Stimulated activated naive CD8-positive, alpha-beta T cell treated with anti-CD3 and anti-CD28 coated beads, Interleukin-15, amount 100 ng/mL, for 72 hours (primary cell): ENCODE data around the gene MARF1.

Experiments used
- ATAC-seq: fragments of 150-1000 bp; cut with Tn5 transposase; 2 replicates; pipeline ENCODE4 v1.10.0; 2021; ENCODE audit warnings: mild to moderate bottlenecking, moderate library complexity
- DNase-seq, 2 donors: peaks; one replicate each; pipeline ENCODE4 v3.0.0; 2021 to 2022
- H3K27ac Mint-ChIP-seq, 2 donors: one replicate each; pipeline ENCODE4 v1.8.0; 2022; ENCODE audit warnings: mild to moderate bottlenecking in 2 of 2, mixed read lengths in 2 of 2, moderate library complexity in 2 of 2
- H3K27me3 Mint-ChIP-seq: one replicate; pipeline ENCODE4 v1.8.0; 2022; ENCODE audit warnings: mixed read lengths
- H3K4me1 Mint-ChIP-seq: one replicate; pipeline ENCODE4 v1.8.0; 2022; ENCODE audit warnings: mild to moderate bottlenecking, mixed read lengths
- H3K4me3 Mint-ChIP-seq, 2 donors: one replicate each; pipeline ENCODE4 v1.8.0; 2022; ENCODE audit warnings: mild to moderate bottlenecking in 2 of 2, mixed read lengths in 2 of 2, moderate library complexity in 1 of 2
- H3K9me3 Mint-ChIP-seq, 2 donors: one replicate each; pipeline ENCODE4 v1.8.0; 2022; ENCODE audit warnings: mixed read lengths in 2 of 2

The MARF1 gene

GRCh38 chr16:15601212-15601879, 41.6 kb downstream of the MARF1 start:
- DNase-seq (no peak), ATAC-seq (no peak)
- peaks cover 35% of the 10 kb centered on the region for H3K4me1 Mint-ChIP-seq
- peak overlapping the region; percentile 6 to 31 for H3K27ac Mint-ChIP-seq
- no peak overlapping the region for H3K4me3 Mint-ChIP-seq
- no peaks in the 10 kb centered on the region for H3K9me3 Mint-ChIP-seq
- H3K27me3 Mint-ChIP-seq, result no peaks in the 10 kb centered on the region

GRCh38 chr16:15599303-15600070, 43.5 kb downstream of the MARF1 start:
- ATAC-seq (no peak), DNase-seq (no peak)
- H3K9me3 Mint-ChIP-seq, result no peaks in the 10 kb centered on the region
- H3K4me3 Mint-ChIP-seq, result no peak overlapping the region
- H3K4me1 Mint-ChIP-seq, result peaks cover 43% of the 10 kb centered on the region
- peak overlapping the region in 1 of 2 donors; percentile 41 for H3K27ac Mint-ChIP-seq
- no peaks in the 10 kb centered on the region for H3K27me3 Mint-ChIP-seq

GRCh38 chr16:15598648-15599190, 44.2 kb downstream of the MARF1 start:
- ATAC-seq (peak; percentile 97), DNase-seq (peak; percentile 28 to 60)
- H3K4me1 Mint-ChIP-seq, result peaks cover 51% of the 10 kb centered on the region
- H3K4me3 Mint-ChIP-seq, result peak overlapping the region; percentile 58 to 60
- H3K27ac Mint-ChIP-seq, result peak overlapping the region; percentile 94 to 99
- no peaks in the 10 kb centered on the region for H3K9me3 Mint-ChIP-seq
- H3K27me3 Mint-ChIP-seq, result no peaks in the 10 kb centered on the region

GRCh38 chr16:15597822-15598647, 44.9 kb downstream of the MARF1 start:
- DNase-seq, result no peak
- Mint-ChIP-seq H3K4me3 (peak overlapping the region; percentile 58 to 60), H3K9me3 (no peaks in the 10 kb centered on the region), H3K27me3 (no peaks in the 10 kb centered on the region), H3K4me1 (peaks cover 58% of the 10 kb centered on the region), H3K27ac (peak overlapping the region; percentile 94 to 99)
- ATAC-seq, result peak; percentile 55

- Mint-ChIP-seq H3K9me3 (no peaks in the 10 kb centered on the region), H3K4me1 (peaks cover 67% of the 10 kb centered on the region), H3K27ac (peak overlapping the region in 1 of 2 donors; percentile 72), H3K27me3 (no peaks in the 10 kb centered on the region), H3K4me3 (no peak overlapping the region)
- no peak for DNase-seq
- ATAC-seq, result no peak
Measured at GRCh38 chr16:15597135-15597534, 45.8 kb downstream of the MARF1 start.

- no peak for ATAC-seq
- no peak overlapping the region for H3K4me3 Mint-ChIP-seq
- H3K27ac Mint-ChIP-seq, result peak overlapping the region in 1 of 2 donors; percentile 8
Measured at GRCh38 chr16:15594711-15595320, 48.1 kb downstream of the MARF1 start.

GRCh38 chr16:15593235-15593634, 49.7 kb downstream of the MARF1 start:
- Mint-ChIP-seq H3K27me3 (no peaks in the 10 kb centered on the region), H3K27ac (peak overlapping the region; percentile 63 to 93), H3K4me3 (no peak overlapping the region), H3K9me3 (peaks cover 0 to 7% of the 10 kb centered on the region in 2 donors), H3K4me1 (peaks cover 81% of the 10 kb centered on the region)
- ATAC-seq, result no peak
- no peak for DNase-seq

More at GRCh38 chr16:15594711-15595320, 48.1 kb downstream of the MARF1 start:
- Mint-ChIP-seq H3K9me3 (peaks cover 0 to under 1% of the 10 kb centered on the region in 2 donors), H3K4me1 (peaks cover 83% of the 10 kb centered on the region), H3K27me3 (no peaks in the 10 kb centered on the region)
- no peak for DNase-seq

GRCh38 chr16:15592324-15592723, 50.6 kb downstream of the MARF1 start:
- Mint-ChIP-seq H3K27me3 (no peaks in the 10 kb centered on the region), H3K27ac (peak overlapping the region; percentile 40 to 89), H3K4me3 (peak overlapping the region in 1 of 2 donors; percentile 15), H3K4me1 (peaks cover 72% of the 10 kb centered on the region), H3K9me3 (peaks cover 0 to 9% of the 10 kb centered on the region in 2 donors)
- ATAC-seq (no peak), DNase-seq (no peak)

- Mint-ChIP-seq H3K27ac (peak overlapping the region in 1 of 2 donors; percentile 47), H3K9me3 (peaks cover 18 to 27% of the 10 kb centered on the region in 2 donors), H3K4me3 (no peak overlapping the region), H3K4me1 (peaks cover 34% of the 10 kb centered on the region), H3K27me3 (no peaks in the 10 kb centered on the region)
- DNase-seq (no peak), ATAC-seq (no peak)
Measured at GRCh38 chr16:15587152-15587825, 55.7 kb downstream of the MARF1 start.

GRCh38 chr16:15586716-15587115, 56.2 kb downstream of the MARF1 start:
- Mint-ChIP-seq H3K27ac (peak overlapping the region in 1 of 2 donors; percentile 3), H3K9me3 (peaks cover 18 to 27% of the 10 kb centered on the region in 2 donors), H3K4me1 (peaks cover 30% of the 10 kb centered on the region), H3K27me3 (no peaks in the 10 kb centered on the region), H3K4me3 (no peak overlapping the region)
- ATAC-seq (no peak), DNase-seq (no peak)

- no peak for ATAC-seq
- no peak overlapping the region for H3K4me3 Mint-ChIP-seq
- H3K27me3 Mint-ChIP-seq, result no peaks in the 10 kb centered on the region
- DNase-seq, result no peak
- H3K4me1 Mint-ChIP-seq, result peaks cover 27% of the 10 kb centered on the region
- H3K9me3 Mint-ChIP-seq, result peaks cover 18 to 27% of the 10 kb centered on the region in 2 donors
- no peak overlapping the region for H3K27ac Mint-ChIP-seq
Measured at GRCh38 chr16:15585956-15586355, 57.0 kb downstream of the MARF1 start.

GRCh38 chr16:15583526-15583925, 59.4 kb downstream of the MARF1 start:
- Mint-ChIP-seq H3K4me1 (peaks cover 6% of the 10 kb centered on the region), H3K9me3 (peaks cover 18 to 19% of the 10 kb centered on the region in 2 donors)
- no peak for ATAC-seq

GRCh38 chr16:15581127-15581815, 61.7 kb downstream of the MARF1 start:
- no peaks in the 10 kb centered on the region for H3K27me3 Mint-ChIP-seq
- DNase-seq, result no peak
- peaks cover 19% of the 10 kb centered on the region for H3K4me1 Mint-ChIP-seq
- no peak for ATAC-seq
- no peak overlapping the region for H3K4me3 Mint-ChIP-seq
- H3K9me3 Mint-ChIP-seq, result peaks cover 22 to 23% of the 10 kb centered on the region in 2 donors
- peak overlapping the region; percentile 29 to 95 for H3K27ac Mint-ChIP-seq

More at GRCh38 chr16:15583526-15583925, 59.4 kb downstream of the MARF1 start:
- DNase-seq, result no peak
- Mint-ChIP-seq H3K27me3 (no peaks in the 10 kb centered on the region), H3K27ac (no peak overlapping the region), H3K4me3 (no peak overlapping the region)

GRCh38 chr16:15578824-15579223, 64.1 kb downstream of the MARF1 start:
- Mint-ChIP-seq H3K27ac (no peak overlapping the region), H3K9me3 (peaks cover 30 to 31% of the 10 kb centered on the region in 2 donors), H3K4me3 (no peak overlapping the region), H3K27me3 (no peaks in the 10 kb centered on the region), H3K4me1 (peaks cover 36% of the 10 kb centered on the region)
- DNase-seq (no peak), ATAC-seq (no peak)
